T-helper 22 cell (primary cell): ENCODE results near the gene CMIP.

ENCODE experiments used
- DNase-seq: peaks from one replicate; pipeline ENCODE4 v3.0.0-alpha.2; 2020; ENCODE audit warnings: low read depth

The CMIP gene

DNA sequence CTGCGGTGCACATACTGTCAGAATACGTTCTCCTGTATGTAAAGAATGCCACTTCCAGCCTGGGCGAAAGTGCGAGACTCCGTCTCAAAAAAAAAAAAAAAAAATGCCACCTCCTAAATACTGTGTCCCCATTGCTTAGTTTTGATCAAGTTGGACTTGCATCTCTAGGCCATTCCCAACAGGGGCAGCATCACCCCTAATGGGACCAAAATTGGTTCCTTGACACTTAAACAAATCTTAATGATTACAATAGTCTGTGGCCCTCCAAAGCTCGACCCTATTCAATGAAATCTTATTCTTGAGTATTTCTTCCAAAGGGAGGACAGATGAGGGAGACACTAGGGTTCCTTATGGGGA lies 179.8 kb downstream of the CMIP start:
- DNase-seq, result no peak

- DNase-seq, result no peak
Measured at GRCh38 chr16:81624760-81625543, 180.3 kb downstream of the CMIP start.

DNA sequence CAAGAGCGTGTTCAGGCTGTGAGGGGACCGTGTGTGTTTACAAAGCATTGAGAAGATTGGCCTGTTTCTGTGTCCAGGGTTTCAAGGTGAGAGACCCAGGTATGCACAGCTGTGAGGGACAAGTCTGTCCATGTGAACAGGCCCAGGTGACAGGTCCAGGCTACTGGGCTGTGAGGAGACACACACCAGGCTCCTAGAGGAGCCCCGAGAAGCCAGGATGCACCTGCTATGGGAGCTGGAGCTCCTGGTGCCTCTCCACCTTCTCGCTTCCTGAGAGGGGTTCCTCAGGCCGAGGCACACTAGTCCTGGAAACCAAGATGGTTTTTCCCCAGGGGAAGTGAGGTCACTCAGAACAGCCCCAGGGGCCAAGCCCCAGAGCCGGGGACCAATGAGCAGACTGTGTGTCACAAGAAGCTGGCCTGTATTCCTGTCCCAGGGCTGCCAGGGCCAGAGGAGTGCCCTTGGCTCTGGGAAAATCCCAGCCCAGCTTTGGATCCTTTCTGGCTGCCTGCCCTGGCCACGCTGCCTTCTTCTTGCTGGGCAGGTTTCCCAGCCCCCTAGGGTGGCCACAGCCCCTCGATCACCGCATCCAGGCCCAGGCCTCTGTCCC lies 181.0 kb downstream of the CMIP start:
- no peak for DNase-seq

DNA sequence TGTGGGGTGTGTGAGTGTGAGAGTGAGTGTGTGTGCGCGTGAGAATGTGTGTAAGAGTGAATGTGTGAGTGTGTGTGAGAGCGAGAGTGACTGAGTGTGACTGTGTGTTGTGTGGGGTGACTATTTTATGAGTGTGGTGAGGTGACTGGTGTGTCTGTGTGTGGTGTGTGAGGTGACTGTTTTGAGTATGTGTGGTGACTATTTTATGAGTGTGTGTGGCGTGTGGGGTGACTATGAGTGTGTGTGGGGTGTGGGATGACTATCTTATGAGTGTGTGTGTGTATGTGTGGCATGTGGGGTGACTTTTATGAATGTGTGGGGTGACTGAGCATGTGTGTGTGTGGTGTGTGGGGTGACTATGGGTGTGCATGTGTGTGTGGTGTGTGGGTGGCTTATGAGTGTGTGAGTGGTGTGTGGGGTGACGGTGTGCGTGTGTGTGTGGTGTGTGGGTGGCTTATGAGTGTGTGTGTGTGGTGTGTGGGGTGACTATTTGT lies 181.6 kb downstream of the CMIP start:
- DNase-seq, result no peak

- DNase-seq, result no peak
Measured at GRCh38 chr16:81627024-81627423, 182.4 kb downstream of the CMIP start.

DNA sequence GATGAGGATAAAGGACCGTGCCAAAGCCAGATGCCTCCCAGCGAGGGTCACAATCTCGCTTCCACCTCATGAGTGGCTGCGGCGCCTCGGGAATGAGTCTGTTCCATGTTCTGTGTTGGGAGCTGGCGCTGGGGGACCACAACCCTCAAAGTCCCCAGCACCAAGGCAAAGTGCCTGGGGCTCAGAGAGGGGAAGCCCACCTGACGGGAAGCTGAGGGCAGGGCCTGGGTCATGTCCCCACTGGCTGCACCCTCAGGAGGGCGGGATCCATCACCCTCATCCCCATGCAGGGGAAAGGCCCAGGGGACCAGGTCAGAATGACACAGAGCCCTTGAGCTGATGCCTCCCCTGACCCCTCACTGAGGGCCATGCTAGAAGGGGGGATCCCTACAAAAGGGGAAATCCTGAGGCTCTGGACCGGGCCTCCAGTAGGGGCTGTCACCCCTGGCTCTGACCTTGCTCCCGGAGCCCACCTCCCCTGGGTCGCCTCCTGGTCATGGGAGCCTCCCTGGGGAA lies 183.2 kb downstream of the CMIP start:
- no peak for DNase-seq

GRCh38 chr16:81629034-81629802 lies 184.6 kb downstream of the CMIP start:
- no peak for DNase-seq

DNA sequence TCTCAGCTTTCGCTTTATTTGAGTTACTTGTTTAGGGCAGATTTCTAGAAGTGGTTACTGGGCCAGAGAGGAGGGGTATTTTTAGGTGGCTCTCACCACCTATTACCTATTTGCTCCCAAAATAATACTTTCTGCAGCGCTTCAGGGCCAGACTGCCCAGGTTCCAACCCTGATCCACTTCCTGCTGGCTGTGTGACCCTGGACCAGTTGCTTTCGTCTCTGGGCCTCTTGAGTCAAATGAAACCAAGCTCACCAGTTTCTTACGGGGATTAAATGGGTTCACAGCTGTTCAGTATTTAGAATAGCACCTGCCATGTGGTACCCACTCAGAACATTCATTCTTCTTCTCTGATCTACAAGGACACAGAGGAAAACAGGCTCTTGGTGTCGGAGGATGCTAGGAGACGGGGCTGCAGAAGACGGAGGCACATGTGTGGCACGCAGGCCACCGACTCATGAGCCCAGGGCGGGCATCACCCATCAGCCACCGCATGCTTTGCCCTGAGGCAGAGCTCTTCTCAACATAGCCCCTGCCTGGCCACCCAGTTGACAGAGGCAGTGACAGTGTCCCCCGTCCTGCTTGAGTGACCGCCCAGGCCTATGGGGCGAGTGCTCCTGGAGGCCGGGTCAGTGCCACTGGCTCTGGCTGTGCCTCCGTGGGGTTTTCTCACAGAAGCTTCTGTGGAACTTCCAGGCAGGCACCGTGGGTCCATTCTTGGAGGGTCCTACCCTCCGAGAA lies 185.5 kb downstream of the CMIP start:
- DNase-seq, result no peak

DNA sequence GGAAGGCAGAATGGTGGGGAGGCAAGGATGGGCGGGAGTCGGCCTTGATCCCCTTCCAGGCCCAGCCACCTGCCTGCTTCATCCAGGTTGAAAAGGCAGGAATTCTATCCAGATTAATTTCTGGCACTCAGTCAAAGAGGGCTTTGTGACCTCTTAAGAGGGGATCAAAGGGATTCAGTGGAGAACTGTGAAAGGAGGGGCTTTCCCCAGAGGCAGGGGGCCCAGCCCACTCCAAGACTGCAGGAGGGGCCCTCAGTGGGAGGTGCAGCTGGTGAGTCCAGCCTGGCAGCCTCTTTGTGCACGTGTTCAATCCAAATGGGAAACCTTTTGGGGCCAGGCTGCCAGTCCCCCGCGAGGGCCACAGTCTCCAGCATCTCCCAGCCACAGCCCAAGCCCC lies 186.0 kb downstream of the CMIP start:
- DNase-seq, result no peak

DNA sequence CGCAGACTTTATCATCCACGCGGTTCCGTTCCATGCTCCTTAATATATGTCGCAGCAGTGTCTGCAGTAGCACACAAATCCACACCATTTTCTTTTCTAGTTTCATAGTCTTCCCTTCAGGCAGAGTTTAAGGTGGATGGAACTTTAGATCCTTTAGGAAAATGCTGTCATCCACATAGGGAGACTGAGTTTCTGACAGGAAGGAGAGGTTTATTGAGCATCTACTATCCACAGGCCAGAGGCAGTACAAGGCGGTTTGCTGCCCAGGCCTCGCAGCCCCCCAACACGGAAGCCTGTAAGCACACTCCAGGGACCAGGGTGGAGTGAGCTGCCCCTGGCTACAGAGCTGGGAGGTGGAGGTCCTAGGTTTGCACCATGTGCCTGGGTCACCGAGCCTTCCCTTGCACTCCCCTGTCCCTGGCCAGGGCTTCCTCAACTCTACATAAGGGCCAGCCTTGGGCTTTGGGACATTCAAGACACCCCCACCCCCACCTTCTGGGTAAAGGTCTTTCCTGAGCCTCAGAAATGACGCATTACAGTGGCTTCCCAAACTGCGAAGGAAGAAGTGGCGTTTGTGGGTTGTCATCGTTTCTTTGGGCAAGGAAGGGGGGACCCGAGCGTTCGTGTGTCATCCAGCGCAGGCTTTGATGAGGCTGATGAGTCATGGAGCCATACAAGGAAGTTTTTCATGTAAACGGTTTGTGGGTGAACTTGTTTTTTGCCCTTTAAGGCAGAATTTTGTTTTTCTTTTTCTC lies 188.0 kb downstream of the CMIP start:
- DNase-seq, result peak; percentile 82

DNA sequence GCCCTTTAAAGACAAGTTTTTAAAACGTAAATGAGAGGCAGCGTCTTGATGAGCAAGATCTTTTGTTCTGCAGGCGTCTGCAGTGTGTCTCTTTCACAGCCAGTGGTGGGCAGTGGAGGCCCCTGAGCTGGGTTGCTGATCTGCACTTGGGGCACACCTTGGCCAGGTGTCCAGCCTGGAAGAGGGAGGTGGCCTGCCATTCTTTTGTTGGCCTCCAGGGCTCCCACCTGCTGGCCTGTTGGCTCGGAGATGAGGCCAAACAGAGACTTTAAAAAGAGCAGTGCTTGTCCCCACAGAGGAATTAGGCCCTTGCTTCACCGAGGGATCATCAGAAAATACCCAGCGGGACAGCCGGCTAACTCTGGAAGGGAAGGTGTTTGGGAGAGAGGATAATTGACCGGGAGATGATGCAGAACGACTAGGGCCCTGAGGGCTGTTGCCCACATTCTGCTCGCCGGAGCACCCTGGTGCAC lies 188.6 kb downstream of the CMIP start:
- DNase-seq, result no peak

GRCh38 chr16:81633680-81634379 lies 189.2 kb downstream of the CMIP start:
- no peak for DNase-seq

DNA sequence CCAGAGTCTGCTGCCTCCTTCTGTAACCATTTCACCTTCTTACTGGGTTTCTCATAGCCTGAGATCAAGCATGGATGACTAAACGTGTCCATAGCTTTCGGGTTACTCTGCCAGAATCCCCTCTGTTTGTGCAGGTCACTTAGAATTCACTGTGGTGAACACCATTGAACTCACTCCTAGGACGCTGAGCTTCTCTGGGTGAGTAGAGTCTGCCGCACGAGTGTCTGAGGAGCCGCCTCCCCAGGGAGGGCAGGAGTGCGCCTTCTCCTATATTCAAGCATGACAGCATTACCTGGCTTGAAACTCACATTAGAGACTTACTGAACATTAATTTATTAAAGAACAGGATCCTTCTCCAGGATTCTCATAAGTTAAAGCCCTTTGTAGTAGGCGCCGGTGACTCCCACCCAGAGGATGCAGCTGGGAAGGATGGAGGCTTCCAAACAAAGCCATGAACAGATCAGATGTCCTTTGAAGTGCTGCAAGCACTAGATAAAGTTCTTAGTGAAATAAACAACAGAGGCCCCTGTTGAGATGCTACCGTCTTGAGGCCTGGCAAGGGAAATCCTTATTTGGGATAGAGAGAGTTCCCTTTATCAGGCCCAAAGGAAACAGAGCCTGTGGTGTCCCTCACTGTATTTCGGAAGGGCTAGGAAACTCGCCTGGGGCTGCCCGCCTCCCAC lies 189.9 kb downstream of the CMIP start:
- no peak for DNase-seq

DNA sequence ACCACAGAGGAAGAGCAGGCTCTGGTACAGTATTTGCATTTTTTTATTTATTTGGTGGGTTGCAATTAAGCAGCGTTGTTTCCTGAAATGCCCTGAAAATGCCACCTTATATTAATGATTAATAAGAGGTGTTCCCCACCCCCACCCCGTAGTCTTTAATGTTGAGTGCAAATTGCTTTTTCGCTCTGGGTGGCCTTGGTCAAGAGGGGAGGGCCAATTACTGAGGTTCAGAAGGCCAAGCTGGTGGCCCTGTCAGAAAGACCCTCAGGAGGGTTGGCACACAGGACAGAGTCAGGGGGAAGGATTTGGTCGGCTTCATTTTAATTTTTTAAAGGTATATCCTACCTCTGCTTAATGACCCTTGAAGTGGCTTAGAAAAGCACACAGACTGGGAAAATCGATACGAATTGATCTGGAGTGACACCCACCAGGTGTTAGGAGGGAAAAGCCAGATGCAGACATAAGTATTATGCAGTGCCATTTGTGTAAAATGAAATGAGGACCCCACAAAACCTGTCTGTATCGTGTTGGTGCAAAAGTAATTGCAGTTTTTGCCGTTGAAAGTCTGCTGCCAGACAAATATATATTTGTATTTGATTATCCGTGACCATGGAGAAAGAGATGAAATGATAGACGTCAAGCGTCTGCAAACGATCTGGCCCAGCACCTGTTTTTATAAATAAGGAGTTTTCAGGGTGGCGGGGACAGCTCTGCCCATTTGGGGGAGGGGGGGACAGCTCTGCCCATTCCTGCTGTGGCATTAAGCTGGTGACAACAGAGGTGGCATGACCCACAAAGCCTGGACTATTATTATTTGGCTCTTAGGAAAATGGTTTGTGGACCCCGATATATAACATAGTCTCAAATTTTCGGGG lies 190.7 kb downstream of the CMIP start:
- no peak for DNase-seq

GRCh38 chr16:81636298-81636993 lies 191.8 kb downstream of the CMIP start:
- no peak for DNase-seq

GRCh38 chr16:81637336-81638235 lies 193.0 kb downstream of the CMIP start:
- DNase-seq, result no peak

GRCh38 chr16:81638286-81638945 lies 193.8 kb downstream of the CMIP start:
- DNase-seq, result no peak
